Upper lobe of left lung (tissue), 4 donors: ENCODE results near the gene ADGRL3.

Experiments
- EP300 ChIP-seq, 4 donors: sonication (generic); formaldehyde crosslinking; IDR thresholded peaks; one replicate each; pipeline ENCODE4 v1.5.1; 2017; ENCODE audit warnings: antibody characterized with exemption in 4 of 4, control low read depth in 2 of 4
- POLR2A ChIP-seq, 4 donors: fragments of 450-650 bp; IDR thresholded peaks; one replicate each; pipeline ENCODE4 v1.5.1; 2016 to 2017; ENCODE audit warnings: antibody characterized with exemption in 4 of 4, mild to moderate bottlenecking in 2 of 4
- POLR2AphosphoS5 ChIP-seq, 2 donors: sonication (generic); formaldehyde crosslinking; IDR thresholded peaks; one replicate each; pipeline ENCODE4 v1.5.1; 2017; ENCODE audit warnings: antibody characterized with exemption in 2 of 2
- TF ChIP-seq, protein P1 (sequence below), 6 experiments: fragments of 450-650 bp in 4 of 6; fragments of 200-600 bp in 2 of 6; sonication (generic) in 2 of 6; IDR thresholded peaks; one replicate each; pipeline ENCODE4 v1.5.1; 2016 to 2019; ENCODE audit warnings: antibody characterized with exemption in 6 of 6

DNA sequence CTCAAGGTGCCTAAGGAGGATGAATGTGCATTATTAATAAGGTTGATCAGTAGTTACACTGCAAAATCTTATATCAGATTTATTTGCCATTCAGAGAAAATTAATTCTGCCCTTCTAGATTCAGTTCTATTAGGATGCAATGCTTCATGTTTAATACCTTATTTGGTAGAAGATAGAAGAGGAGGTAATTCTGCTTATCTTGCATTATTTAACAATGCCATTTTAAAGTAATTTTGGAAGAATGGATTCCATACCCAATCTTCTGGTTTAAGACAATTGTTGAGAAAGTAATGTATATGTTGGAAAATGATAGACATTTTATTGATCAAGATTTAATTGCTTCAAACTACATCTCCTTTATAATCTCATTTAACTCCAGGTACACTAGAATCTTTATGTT is 360.9 kb downstream of the ADGRL3 start:
- TF ChIP-seq, protein P1, sequence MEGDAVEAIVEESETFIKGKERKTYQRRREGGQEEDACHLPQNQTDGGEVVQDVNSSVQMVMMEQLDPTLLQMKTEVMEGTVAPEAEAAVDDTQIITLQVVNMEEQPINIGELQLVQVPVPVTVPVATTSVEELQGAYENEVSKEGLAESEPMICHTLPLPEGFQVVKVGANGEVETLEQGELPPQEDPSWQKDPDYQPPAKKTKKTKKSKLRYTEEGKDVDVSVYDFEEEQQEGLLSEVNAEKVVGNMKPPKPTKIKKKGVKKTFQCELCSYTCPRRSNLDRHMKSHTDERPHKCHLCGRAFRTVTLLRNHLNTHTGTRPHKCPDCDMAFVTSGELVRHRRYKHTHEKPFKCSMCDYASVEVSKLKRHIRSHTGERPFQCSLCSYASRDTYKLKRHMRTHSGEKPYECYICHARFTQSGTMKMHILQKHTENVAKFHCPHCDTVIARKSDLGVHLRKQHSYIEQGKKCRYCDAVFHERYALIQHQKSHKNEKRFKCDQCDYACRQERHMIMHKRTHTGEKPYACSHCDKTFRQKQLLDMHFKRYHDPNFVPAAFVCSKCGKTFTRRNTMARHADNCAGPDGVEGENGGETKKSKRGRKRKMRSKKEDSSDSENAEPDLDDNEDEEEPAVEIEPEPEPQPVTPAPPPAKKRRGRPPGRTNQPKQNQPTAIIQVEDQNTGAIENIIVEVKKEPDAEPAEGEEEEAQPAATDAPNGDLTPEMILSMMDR (IDR thresholded peaks at IDR 0.05) = no peak
- no peak for TF ChIP-seq POLR2A (IDR thresholded peaks at IDR 0.05)
- TF ChIP-seq POLR2AphosphoS5 (IDR thresholded peaks at IDR 0.05) = no peak
- TF ChIP-seq EP300 (IDR thresholded peaks at IDR 0.05) = no peak
